ENCODE measurements around the gene FRMPD2.

DNA sequence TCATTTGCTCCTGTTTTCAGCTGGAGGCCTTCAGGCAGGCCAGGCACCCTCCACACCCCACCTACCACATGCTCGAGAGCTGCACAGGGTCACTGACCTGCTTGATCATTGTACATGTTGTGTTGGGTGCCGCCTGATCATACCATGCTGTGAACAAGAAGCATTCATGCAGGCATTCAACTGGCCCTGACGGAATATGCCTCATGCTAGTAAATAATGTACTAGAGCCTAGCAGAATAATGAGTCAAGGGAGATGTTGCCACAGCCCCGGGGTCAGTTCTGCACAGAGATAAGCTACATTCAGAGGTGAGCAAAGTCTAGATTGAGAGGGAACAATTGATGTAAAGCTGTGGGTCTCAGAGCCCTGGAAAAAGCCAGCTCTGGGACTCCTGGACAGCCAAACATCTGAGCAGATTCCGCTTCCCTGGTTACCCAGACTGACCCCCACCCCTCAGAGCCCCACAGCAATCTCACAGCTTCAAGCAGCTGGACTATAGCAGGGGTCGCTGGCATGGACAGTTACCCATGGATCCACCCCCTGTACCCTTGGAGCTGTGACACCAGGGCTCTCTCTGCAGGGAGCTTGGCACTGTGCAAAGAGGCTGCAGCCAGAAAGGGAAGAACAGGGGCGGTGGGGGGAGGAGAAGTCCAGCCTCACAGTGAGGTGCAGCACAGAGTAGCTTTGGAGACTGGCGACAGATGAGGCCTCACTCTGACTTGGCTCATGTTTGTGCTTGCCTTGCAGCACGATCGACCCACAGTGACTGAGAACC lies 86.6 kb downstream of the FRMPD2 start:
- TF ChIP-seq POLR2A (IDR thresholded peaks at IDR 0.05): no peak
- TF ChIP-seq, protein P1, sequence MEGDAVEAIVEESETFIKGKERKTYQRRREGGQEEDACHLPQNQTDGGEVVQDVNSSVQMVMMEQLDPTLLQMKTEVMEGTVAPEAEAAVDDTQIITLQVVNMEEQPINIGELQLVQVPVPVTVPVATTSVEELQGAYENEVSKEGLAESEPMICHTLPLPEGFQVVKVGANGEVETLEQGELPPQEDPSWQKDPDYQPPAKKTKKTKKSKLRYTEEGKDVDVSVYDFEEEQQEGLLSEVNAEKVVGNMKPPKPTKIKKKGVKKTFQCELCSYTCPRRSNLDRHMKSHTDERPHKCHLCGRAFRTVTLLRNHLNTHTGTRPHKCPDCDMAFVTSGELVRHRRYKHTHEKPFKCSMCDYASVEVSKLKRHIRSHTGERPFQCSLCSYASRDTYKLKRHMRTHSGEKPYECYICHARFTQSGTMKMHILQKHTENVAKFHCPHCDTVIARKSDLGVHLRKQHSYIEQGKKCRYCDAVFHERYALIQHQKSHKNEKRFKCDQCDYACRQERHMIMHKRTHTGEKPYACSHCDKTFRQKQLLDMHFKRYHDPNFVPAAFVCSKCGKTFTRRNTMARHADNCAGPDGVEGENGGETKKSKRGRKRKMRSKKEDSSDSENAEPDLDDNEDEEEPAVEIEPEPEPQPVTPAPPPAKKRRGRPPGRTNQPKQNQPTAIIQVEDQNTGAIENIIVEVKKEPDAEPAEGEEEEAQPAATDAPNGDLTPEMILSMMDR (IDR thresholded peaks at IDR 0.05): no peak

Data from heart left ventricle (tissue), 13 donors.